Loucy (cell line): ENCODE measurements around the gene RECQL.

Experiments used
- H2AFZ ChIP-seq: fragments of 200-600 bp; sonication (generic); 2 replicates; pipeline ENCODE4 v1.6.0; 2016; ENCODE audit warnings: antibody characterized with exemption, mild to moderate bottlenecking, low read length, moderate library complexity
- H3F3A ChIP-seq: fragments of 200-600 bp; 2 replicates; pipeline ENCODE4 v1.6.0; 2016; ENCODE audit warnings: antibody characterized with exemption, low read depth, mild to moderate bottlenecking
- H3K27me3 ChIP-seq: fragments of 200-600 bp; sonication (generic); 2 replicates; pipeline ENCODE4 v1.6.1; 2014; ENCODE audit warnings: low read length, mild to moderate bottlenecking; ENCODE audit not compliant: insufficient read depth, poor library complexity, severe bottlenecking
- H3K36me3 ChIP-seq: fragments of 200-600 bp; sonication (generic); 2 replicates; pipeline ENCODE4 v1.6.1; 2016; ENCODE audit warnings: low read length; ENCODE audit not compliant: insufficient read depth
- H3K4me1 ChIP-seq: fragments of 200-600 bp; sonication (generic); 2 replicates; pipeline ENCODE4 v1.5.1; 2014; ENCODE audit warnings: low read length, mild to moderate bottlenecking; ENCODE audit not compliant: insufficient read depth, poor library complexity, severe bottlenecking
- H3K4me2 ChIP-seq: fragments of 200-600 bp; sonication (generic); 2 replicates; pipeline ENCODE4 v1.6.0; 2014; ENCODE audit warnings: antibody characterized with exemption, low read length, low read depth, mild to moderate bottlenecking; ENCODE audit not compliant: poor library complexity, severe bottlenecking
- H3K4me3 ChIP-seq: fragments of 200-600 bp; sonication (generic); 2 replicates; pipeline ENCODE4 v1.5.1; 2014; ENCODE audit warnings: low read length, mild to moderate bottlenecking, mixed read lengths; ENCODE audit not compliant: poor library complexity, severe bottlenecking
- H3K79me2 ChIP-seq: fragments of 200-600 bp; sonication (generic); 2 replicates; pipeline ENCODE4 v1.6.1; 2014; ENCODE audit warnings: low read length; ENCODE audit not compliant: insufficient read depth
- H3K9ac ChIP-seq: fragments of 200-600 bp; sonication (generic); 2 replicates; pipeline ENCODE4 v1.6.0; 2014; ENCODE audit warnings: mild to moderate bottlenecking, low read depth, low read length, moderate library complexity; ENCODE audit not compliant: poor library complexity, severe bottlenecking
- H3K9me2 ChIP-seq: fragments of 200-600 bp; sonication (generic); replicated peaks from 2 replicates; pipeline ENCODE4 v1.6.1; 2016; ENCODE audit warnings: low read depth, low read length, mixed read lengths
- H3K9me3 ChIP-seq: fragments of 200-600 bp; sonication (generic); 2 replicates; pipeline ENCODE4 v1.6.1; 2014; ENCODE audit warnings: mild to moderate bottlenecking, antibody characterized with exemption, low read length, low read depth; ENCODE audit not compliant: insufficient read depth
- H4K20me1 ChIP-seq: fragments of 200-600 bp; sonication (generic); 2 replicates; pipeline ENCODE4 v1.6.0; 2014; ENCODE audit warnings: antibody characterized with exemption, low read length, mild to moderate bottlenecking; ENCODE audit not compliant: insufficient read depth, poor library complexity, severe bottlenecking
- CTCF ChIP-seq: fragments of 200-600 bp; sonication (generic); conservative IDR thresholded peaks from 2 replicates; pipeline ENCODE4 v1.5.1; 2014; ENCODE audit warnings: mild to moderate bottlenecking, antibody characterized with exemption, low read length
- EZH2phosphoT487 ChIP-seq: fragments of 200-600 bp; IDR thresholded peaks from 2 replicates; pipeline ENCODE4 v1.6.1; 2018; ENCODE audit warnings: antibody characterized with exemption, mild to moderate bottlenecking, moderate library complexity, borderline replicate concordance

RECQL gene

DNA sequence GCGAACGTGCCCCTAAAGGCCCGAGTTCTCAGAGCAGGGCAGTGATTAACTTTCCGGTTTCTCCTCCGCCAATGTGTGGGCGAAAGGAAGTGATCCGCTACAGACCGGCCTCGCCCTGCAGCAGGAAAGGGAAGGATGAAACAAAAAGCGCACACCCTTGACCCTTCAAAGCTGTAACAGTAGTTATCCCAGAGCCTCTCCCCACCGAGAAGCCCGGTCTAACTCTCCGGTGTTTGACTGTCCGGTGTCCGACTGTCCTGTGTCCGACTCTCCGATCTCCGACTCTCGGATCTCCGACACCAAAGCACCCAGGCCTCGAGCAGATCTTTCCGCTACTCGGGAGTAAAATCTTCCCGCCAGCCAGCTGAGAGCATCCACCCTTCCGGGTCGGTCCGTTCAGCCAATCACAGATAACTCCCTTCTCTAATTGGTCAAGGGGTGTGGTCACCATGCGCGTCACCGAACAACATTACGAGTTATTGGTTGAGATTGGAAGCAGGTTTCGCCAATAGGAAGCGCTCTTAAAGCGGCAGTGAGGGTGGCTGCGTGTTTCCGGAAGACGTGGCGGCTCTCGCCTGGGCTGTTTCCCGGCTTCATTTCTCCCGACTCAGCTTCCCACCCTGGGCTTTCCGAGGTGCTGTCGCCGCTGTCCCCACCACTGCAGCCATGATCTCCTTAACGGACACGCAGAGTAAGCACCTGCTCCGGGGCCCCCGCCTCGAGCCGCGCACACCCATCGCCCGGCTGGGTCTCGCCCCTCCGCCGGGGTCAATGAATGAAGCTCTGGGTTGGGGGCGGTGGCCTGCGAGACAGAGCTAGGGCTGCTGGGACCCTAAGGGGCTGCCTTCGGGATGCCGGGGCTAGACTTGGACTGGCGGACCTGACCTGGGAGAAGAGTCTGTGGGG lies at the start of gene RECQL, which contains the start of gene GOLT1B:
RECQL (minus strand) TSS at position 378 of the 906 bp plus-strand sequence. CDS start 2,065 bp downstream, outside the sequence.
GOLT1B (plus strand) TSS at position 532 of the 906 bp plus-strand sequence; CDS start at position 667, 135 bp downstream.
- Histone ChIP-seq H3K4me2 (peak within 1 kb of the TSS; percentile 86), H3K4me3 (peak within 1 kb of the TSS; percentile 91), H3K27me3 (no peaks in the 10 kb centered on the region), H3K36me3 (peaks cover 5% of the 10 kb centered on the region; the same call in 1 of the 2 replicates), H3K9me3 (no peaks in the 10 kb centered on the region), H3K4me1 (peaks cover 61% of the 10 kb centered on the region), H3K9ac (peak within 1 kb of the TSS; percentile 84), H3K79me2 (peaks cover 79% of the 10 kb centered on the region), H3K9me2 (no peaks in the 10 kb centered on the region), H3F3A (no peaks in the 10 kb centered on the region), H4K20me1 (peaks cover 51% of the 10 kb centered on the region), H2AFZ (peak within 1 kb of the TSS; percentile 98)
- no peak for TF ChIP-seq CTCF
- TF ChIP-seq EZH2phosphoT487 = no peak

DNA sequence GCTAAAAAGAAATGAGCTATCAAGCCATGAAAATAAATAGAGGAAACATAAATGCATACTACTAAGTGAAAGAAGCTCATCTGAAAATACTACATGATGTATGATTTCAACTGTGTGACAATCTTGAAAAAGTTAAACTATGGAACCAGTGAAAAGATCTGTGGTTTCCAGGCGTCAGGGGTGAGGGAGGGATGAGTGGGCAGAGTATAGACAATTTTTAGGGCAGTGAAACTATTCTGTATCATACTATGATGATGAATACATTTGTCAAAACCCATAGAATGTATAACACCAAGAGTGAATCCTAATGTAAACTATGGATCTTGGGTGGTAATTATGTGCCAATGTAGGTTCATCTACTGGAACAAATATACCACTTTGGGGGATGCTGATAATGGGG lies 46.0 kb upstream of the RECQL start:
- no peaks in the 10 kb centered on the region for H3K27me3 ChIP-seq
- H4K20me1 ChIP-seq = no peaks in the 10 kb centered on the region
- H3K9me3 ChIP-seq = no peaks in the 10 kb centered on the region
- no peaks in the 10 kb centered on the region for H3F3A ChIP-seq
- H3K79me2 ChIP-seq = no peaks in the 10 kb centered on the region
- no peaks in the 10 kb centered on the region for H3K36me3 ChIP-seq
- no peak overlapping the region for H3K4me3 ChIP-seq
- no peak for TF ChIP-seq CTCF
- no peak for TF ChIP-seq EZH2phosphoT487
- H3K4me1 ChIP-seq = no peaks in the 10 kb centered on the region
- no peaks in the 10 kb centered on the region for H3K9me2 ChIP-seq
- no peak overlapping the region for H3K4me2 ChIP-seq
- no peak overlapping the region for H3K9ac ChIP-seq
- H2AFZ ChIP-seq = no peak overlapping the region

- no peak overlapping the region for H3K9ac ChIP-seq
- no peak overlapping the region for H2AFZ ChIP-seq
- no peaks in the 10 kb centered on the region for H3K79me2 ChIP-seq
- no peaks in the 10 kb centered on the region for H3K4me1 ChIP-seq
- H3K4me2 ChIP-seq = no peak overlapping the region
- no peaks in the 10 kb centered on the region for H3K9me3 ChIP-seq
- H3K4me3 ChIP-seq = no peak overlapping the region
- no peaks in the 10 kb centered on the region for H3F3A ChIP-seq
- no peaks in the 10 kb centered on the region for H4K20me1 ChIP-seq
- no peaks in the 10 kb centered on the region for H3K9me2 ChIP-seq
- no peaks in the 10 kb centered on the region for H3K36me3 ChIP-seq
- no peak for TF ChIP-seq CTCF
- TF ChIP-seq EZH2phosphoT487 = no peak
- H3K27me3 ChIP-seq = no peaks in the 10 kb centered on the region
Observed at GRCh38 chr12:21546716-21547115, 45.3 kb upstream of the RECQL start.
